ENCODE measurements around the gene BTBD9. TPM values are rescaled to one million over a fixed set of nuclear protein-coding genes. Genes with fewer than 3 reads are reported as not detected.

The BTBD9 gene
- total RNA-seq, 1 donor from 2014 or later: 9.9 TPM

DNA sequence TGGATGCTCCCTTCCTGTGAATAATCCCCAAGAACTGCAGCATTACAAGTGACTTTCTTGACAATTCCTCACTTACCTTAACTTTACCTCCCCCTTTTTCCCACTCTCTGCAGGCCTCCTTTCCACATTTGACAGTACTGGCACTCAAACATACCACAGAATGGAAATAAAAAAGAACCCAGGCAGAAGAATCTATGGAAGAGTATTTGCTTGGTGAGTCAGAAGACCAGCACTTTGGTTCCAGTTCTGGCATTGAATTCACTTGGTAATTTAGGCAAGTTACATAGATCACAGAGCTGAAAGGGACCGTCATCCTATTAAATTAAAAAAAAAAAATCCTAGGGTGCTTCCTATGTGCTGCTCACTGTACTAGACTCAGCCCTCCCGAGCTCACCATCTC is 55.0 kb downstream of the BTBD9 start:
- TF ChIP-seq, protein P1, sequence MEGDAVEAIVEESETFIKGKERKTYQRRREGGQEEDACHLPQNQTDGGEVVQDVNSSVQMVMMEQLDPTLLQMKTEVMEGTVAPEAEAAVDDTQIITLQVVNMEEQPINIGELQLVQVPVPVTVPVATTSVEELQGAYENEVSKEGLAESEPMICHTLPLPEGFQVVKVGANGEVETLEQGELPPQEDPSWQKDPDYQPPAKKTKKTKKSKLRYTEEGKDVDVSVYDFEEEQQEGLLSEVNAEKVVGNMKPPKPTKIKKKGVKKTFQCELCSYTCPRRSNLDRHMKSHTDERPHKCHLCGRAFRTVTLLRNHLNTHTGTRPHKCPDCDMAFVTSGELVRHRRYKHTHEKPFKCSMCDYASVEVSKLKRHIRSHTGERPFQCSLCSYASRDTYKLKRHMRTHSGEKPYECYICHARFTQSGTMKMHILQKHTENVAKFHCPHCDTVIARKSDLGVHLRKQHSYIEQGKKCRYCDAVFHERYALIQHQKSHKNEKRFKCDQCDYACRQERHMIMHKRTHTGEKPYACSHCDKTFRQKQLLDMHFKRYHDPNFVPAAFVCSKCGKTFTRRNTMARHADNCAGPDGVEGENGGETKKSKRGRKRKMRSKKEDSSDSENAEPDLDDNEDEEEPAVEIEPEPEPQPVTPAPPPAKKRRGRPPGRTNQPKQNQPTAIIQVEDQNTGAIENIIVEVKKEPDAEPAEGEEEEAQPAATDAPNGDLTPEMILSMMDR (IDR thresholded peaks at IDR 0.05): no peak
- no peak overlapping the region for H3K27ac ChIP-seq
- no peak for DNase-seq (ENCODE audit: low spot score in 2 of 2)
- no peaks in the 10 kb centered on the region for H3K27me3 ChIP-seq
- H3K9me3 ChIP-seq: no peaks in the 10 kb centered on the region
- no peak overlapping the region for H3K4me3 ChIP-seq
- H3K36me3 ChIP-seq: no peaks in the 10 kb centered on the region
- intact Hi-C loops (cut with DNase I): no loop called here
- H3K4me1 ChIP-seq: no peaks in the 10 kb centered on the region

DNA sequence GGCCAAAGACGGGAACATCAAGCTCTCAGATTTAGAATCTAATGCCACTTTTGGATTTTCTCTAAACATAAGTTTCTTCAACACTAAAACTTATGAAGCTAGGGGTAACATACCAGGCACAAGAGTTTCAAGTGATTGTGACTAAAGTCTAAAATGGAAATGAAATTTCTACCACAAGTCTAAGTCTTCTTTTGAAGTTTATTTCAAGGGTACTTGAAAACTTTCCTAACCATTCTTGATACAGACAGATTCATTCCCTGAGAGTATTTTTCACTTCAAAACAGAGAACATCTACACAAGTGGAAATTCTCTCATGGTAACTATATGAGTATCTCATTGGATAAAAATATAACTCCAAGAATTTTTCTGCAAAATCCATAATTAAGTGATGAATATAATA is 56.2 kb downstream of the BTBD9 start:
- no peaks in the 10 kb centered on the region for H3K9me3 ChIP-seq
- H3K4me3 ChIP-seq: no peak overlapping the region
- no peaks in the 10 kb centered on the region for H3K4me1 ChIP-seq
- no peak for DNase-seq (ENCODE audit: low spot score in 2 of 2)
- TF ChIP-seq, protein P1 (IDR thresholded peaks at IDR 0.05): no peak
- H3K27me3 ChIP-seq: no peaks in the 10 kb centered on the region
- no peak overlapping the region for H3K27ac ChIP-seq
- no peaks in the 10 kb centered on the region for H3K36me3 ChIP-seq
- intact Hi-C loops (cut with DNase I): no loop called here

DNA sequence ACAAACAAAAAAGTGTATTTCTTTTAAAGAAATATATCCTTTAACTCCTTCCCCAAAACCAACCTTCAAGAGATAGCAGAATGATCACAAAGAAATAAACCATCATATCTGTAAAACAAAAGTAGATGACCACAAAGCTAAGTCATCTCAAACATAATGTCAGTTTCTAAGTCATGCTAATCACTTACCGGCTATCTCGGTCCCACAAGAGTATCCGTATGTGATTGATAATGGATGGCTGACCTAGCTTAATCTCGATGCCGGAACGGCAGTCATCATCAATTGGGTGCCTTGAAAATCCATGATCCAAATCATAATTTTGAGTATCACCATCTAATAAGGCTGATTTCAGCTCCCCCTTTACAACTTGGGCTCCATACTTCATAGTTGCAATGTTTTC is 59.7 kb downstream of the BTBD9 start:
- intact Hi-C loops (cut with DNase I): no loop called here

DNA sequence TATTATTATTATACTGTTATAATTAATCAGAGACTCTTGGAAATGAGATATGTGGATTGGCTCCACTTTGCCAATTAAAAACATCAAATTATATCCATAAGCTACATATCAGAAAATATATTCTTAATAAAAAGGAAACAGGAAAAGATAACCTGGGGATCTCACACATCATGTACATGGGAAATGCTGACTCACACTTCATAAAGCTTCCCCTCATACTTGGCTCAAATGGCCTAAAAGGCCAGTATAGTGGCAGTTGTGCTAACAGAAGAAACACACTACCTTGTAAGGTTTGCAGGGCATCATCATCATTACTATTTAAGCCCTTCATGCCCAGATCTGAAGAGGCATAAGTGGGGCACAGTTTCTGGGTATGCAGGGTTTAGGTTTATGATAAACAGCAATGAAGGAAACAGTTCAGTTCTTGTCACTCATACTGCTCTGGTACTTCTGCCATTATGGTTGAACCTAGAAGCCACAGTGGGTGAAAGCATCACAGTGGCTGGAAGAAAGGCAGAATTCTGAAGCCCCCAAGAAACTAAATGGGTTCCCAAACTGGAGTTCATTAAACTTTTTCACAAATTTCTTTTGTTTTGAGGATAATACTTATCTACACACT is 60.6 kb downstream of the BTBD9 start:
- intact Hi-C loops (cut with DNase I): no loop called here
- Histone ChIP-seq H3K36me3 (peaks cover 0 to 3% of the 10 kb centered on the region in 2 donors), H3K4me1 (no peaks in the 10 kb centered on the region), H3K27me3 (no peaks in the 10 kb centered on the region), H3K27ac (no peak overlapping the region), H3K4me3 (no peak overlapping the region), H3K9me3 (no peaks in the 10 kb centered on the region)
- TF ChIP-seq, protein P1 (IDR thresholded peaks at IDR 0.05): no peak
- no peak for DNase-seq (ENCODE audit: low spot score in 2 of 2)

More for the DNA sequence above, 59.7 kb downstream of the BTBD9 start:
- Histone ChIP-seq H3K27me3 (no peaks in the 10 kb centered on the region), H3K4me3 (no peak overlapping the region), H3K9me3 (no peaks in the 10 kb centered on the region), H3K27ac (no peak overlapping the region), H3K36me3 (peaks cover 0 to 3% of the 10 kb centered on the region in 2 donors), H3K4me1 (no peaks in the 10 kb centered on the region)
- no peak for DNase-seq (ENCODE audit: low spot score in 2 of 2)
- TF ChIP-seq, protein P1 (IDR thresholded peaks at IDR 0.05): no peak

DNA sequence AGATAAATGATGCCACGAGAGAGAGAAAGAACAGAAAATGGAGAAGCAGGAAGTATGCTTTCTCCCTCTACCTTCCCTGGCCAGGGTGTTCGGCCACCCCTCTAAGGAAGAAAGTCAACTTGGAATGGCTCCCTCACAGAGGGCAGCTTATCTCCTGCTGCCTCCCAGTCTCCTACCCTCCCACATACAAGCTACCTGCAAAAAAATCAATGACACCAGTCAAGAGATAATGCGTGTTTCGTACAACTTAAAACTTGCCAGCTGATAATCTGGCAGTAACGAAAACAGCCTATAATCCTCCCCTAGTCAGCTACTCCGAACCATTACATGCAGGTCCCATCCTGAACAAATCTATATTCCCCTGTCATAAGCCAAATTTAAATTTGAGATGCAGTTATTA is 61.7 kb downstream of the BTBD9 start:
- intact Hi-C loops (cut with DNase I): no loop called here
- no peaks in the 10 kb centered on the region for H3K9me3 ChIP-seq
- H3K27me3 ChIP-seq: no peaks in the 10 kb centered on the region
- TF ChIP-seq, protein P1 (IDR thresholded peaks at IDR 0.05): no peak
- H3K27ac ChIP-seq: no peak overlapping the region
- DNase-seq (ENCODE audit: low spot score in 2 of 2): no peak
- H3K4me3 ChIP-seq: no peak overlapping the region
- H3K36me3 ChIP-seq: peaks cover 0 to 3% of the 10 kb centered on the region in 2 donors
- no peaks in the 10 kb centered on the region for H3K4me1 ChIP-seq

DNA sequence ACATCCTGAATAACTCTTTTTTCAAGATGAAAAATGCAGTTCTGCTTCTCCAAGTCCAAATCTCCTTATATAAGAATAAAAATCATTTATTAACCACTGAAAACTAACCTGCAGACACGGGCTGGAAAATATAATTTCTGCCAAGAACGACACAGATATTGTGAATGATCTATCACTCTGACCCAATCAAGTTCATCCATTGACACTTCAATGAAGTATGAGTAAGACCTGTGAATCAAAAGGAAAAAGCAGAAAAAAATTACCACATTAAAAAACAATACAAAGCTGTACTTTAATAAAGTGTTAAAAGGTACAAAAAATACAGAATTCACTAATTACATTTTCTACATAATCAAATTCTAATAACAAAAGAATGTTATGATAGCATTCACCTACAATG is 62.2 kb downstream of the BTBD9 start:
- Histone ChIP-seq H3K27ac (no peak overlapping the region), H3K4me1 (no peaks in the 10 kb centered on the region), H3K36me3 (peaks cover 0 to 3% of the 10 kb centered on the region in 2 donors), H3K9me3 (no peaks in the 10 kb centered on the region), H3K4me3 (no peak overlapping the region), H3K27me3 (no peaks in the 10 kb centered on the region)
- DNase-seq (ENCODE audit: low spot score in 2 of 2): no peak
- intact Hi-C loops (cut with DNase I): no loop called here
- TF ChIP-seq, protein P1 (IDR thresholded peaks at IDR 0.05): no peak

All from ascending aorta (tissue), 2 donors.